Measurements from ENCODE around the gene ZNF585A. TPM values are rescaled to one million over a fixed set of nuclear protein-coding genes. Genes with fewer than 3 reads are reported as not detected.
A peak's percentile ranks its signal among the peaks of the same experiment; 100 is the strongest.

The ZNF585A gene
- total RNA-seq = 7.5 TPM
- 10 to 100 TPM; 35.5 to 53.4 (median 46.6) TPM for polyA plus RNA-seq

DNA sequence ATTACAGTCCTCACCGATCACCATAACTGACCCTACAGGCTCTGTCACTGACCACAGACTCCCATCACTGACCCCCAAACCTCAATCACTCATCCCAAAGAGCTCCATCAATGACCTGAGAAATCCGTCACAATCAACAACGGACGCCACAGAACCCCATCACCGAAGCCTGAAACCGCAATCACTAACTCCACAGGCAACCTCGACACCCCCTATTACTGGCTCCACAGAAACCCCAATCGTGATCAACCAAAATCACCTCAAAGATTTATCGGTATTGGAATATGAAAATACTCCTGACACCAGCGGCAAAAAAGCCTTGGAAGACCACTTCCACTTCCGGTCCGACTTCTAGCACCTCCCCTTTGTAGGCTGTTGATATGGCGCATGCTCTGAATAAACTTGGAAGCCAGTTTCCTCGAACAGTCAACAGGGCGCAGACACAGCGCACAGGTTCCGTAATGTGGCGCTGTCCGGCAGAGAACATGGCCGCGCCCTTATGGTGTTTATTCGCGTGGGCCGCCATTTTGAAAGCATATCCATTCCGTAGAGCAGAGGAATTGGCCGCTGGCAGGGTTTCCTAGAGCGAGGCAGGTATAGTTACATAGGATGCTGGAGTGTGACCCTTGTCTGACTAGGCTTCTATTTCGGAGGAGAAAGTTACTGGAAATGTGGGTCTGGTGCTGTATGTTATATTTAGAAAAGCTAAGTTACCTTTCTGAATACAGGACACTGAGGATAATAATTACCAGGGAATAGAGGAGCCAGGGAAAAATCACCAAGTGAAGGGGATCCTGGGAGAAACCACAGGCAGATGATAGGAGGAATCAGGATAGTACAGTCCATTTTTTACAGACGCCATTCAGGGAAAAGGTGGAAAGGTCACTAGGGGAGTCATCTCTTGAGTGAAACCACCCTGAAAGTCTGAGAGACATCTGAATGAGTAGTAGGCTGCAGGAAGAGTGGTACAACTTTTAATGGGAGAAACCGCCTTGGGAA is at the start of gene ZNF585A:
ZNF585A (minus strand) TSS at position 328 of the 999 bp plus-strand sequence. CDS start 2,785 bp downstream, outside the sequence.
- peak; percentile 99 for ATAC-seq (ENCODE audit: low read depth in 2 of 2)
- peaks cover 24% of the 10 kb centered on the region for H3K36me3 ChIP-seq (ENCODE audit: control insufficient read depth, insufficient read depth, low read length)

DNA sequence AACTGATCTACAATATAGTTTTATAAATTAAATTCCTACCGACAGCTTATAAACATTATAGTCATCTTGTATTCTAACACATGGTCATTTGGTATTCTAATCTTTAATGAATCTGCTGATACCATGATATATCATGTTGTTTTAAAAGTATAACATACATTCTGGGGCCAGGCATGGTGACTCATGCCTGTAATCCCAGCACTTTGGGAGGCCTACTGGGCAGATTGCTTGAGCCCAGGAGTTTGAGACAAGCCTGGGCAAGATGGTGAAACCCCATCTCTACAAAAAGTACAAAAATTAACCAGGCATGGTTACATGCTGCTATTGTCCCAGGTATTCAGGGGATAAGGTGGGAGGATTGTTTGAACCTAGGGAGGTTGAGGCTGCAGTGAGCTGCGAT is 48.6 kb upstream of the ZNF585A start:
- ATAC-seq (ENCODE audit: low read depth in 2 of 2) (no peak), DNase-seq (no peak)
- H3K9me3 Mint-ChIP-seq = peaks cover 2 to 34% (median 14%) of the 10 kb centered on the region in 7 donors
- peaks cover 18 to 41% (median 25%) of the 10 kb centered on the region in 4 donors for H3K4me1 Mint-ChIP-seq
- Histone ChIP-seq H3K36me3 (ENCODE audit: control insufficient read depth, insufficient read depth, low read length) (peaks cover 60% of the 10 kb centered on the region), H3K27ac (ENCODE audit: insufficient read depth, low read length, poor library complexity, severe bottlenecking) (no peak overlapping the region), H3K27me3 (ENCODE audit: control insufficient read depth, insufficient read depth, low read length) (no peaks in the 10 kb centered on the region), H3K4me3 (ENCODE audit: low read depth, low read length) (no peak overlapping the region), H3K4me1 (ENCODE audit: control insufficient read depth, insufficient read depth, low read length, poor library complexity, severe bottlenecking) (peaks cover 15% of the 10 kb centered on the region), H3K9me3 (ENCODE audit: control insufficient read depth in 2 of 2, low read length in 2 of 2) (peaks cover 27 to 50% of the 10 kb centered on the region in 2 experiments)
- no peaks in the 10 kb centered on the region for H3K27me3 Mint-ChIP-seq
- H3K36me3 Mint-ChIP-seq = peaks cover 45% of the 10 kb centered on the region
- peak overlapping the region in 2 of 4 donors; percentile 15 to 91 for H3K4me3 Mint-ChIP-seq
- H3K27ac Mint-ChIP-seq = no peak overlapping the region

More for the DNA sequence above, at the start of gene ZNF585A:
- peaks cover 35 to 38% of the 10 kb centered on the region in 2 experiments for H3K9me3 ChIP-seq (ENCODE audit: control insufficient read depth in 2 of 2, low read length in 2 of 2)
- Mint-ChIP-seq H3K4me3 (peak within 1 kb of the TSS in 1 of 4 donors; percentile 56), H3K4me1 (peaks cover 0 to 17% (median 0%) of the 10 kb centered on the region in 4 donors), H3K27ac (no peak within 1 kb of the TSS), H3K9me3 (peaks cover 0 to 22% (median 18%) of the 10 kb centered on the region in 7 donors), H3K27me3 (no peaks in the 10 kb centered on the region), H3K36me3 (peaks cover 33% of the 10 kb centered on the region)
- peak within 1 kb of the TSS; percentile 81 for H3K27ac ChIP-seq (ENCODE audit: insufficient read depth, low read length, poor library complexity, severe bottlenecking)
- H3K4me1 ChIP-seq (ENCODE audit: control insufficient read depth, insufficient read depth, low read length, poor library complexity, severe bottlenecking) = peaks cover 11% of the 10 kb centered on the region
- no peaks in the 10 kb centered on the region for H3K27me3 ChIP-seq (ENCODE audit: control insufficient read depth, insufficient read depth, low read length)
- peak within 1 kb of the TSS; percentile 98 for H3K4me3 ChIP-seq (ENCODE audit: low read depth, low read length)
- DNase-seq = peak; percentile 83 to 95 (median 90)

- peaks cover 1 to 34% (median 11%) of the 10 kb centered on the region in 7 donors for H3K9me3 Mint-ChIP-seq
- peaks cover 15% of the 10 kb centered on the region for H3K4me1 ChIP-seq (ENCODE audit: control insufficient read depth, insufficient read depth, low read length, poor library complexity, severe bottlenecking)
- H3K27me3 Mint-ChIP-seq = no peaks in the 10 kb centered on the region
- no peak overlapping the region for H3K27ac ChIP-seq (ENCODE audit: insufficient read depth, low read length, poor library complexity, severe bottlenecking)
- peaks cover 22 to 43% of the 10 kb centered on the region in 2 experiments for H3K9me3 ChIP-seq (ENCODE audit: control insufficient read depth in 2 of 2, low read length in 2 of 2)
- DNase-seq (no peak), ATAC-seq (ENCODE audit: low read depth in 2 of 2) (no peak)
- H3K4me3 ChIP-seq (ENCODE audit: low read depth, low read length) = no peak overlapping the region
- peaks cover 39% of the 10 kb centered on the region for H3K36me3 Mint-ChIP-seq
- peaks cover 18 to 39% (median 25%) of the 10 kb centered on the region in 4 donors for H3K4me1 Mint-ChIP-seq
- H3K27me3 ChIP-seq (ENCODE audit: control insufficient read depth, insufficient read depth, low read length) = no peaks in the 10 kb centered on the region
- H3K4me3 Mint-ChIP-seq = peak overlapping the region in 3 of 4 donors; percentile 91 to 96 (median 91)
- no peak overlapping the region for H3K27ac Mint-ChIP-seq
- H3K36me3 ChIP-seq (ENCODE audit: control insufficient read depth, insufficient read depth, low read length) = peaks cover 53% of the 10 kb centered on the region
These were observed 47.9 kb upstream of the ZNF585A start for GRCh38 chr19:37220383-37220782.

- H3K36me3 Mint-ChIP-seq = peaks cover 34% of the 10 kb centered on the region
- peak overlapping the region; percentile 82 for H3K27ac ChIP-seq (ENCODE audit: insufficient read depth, low read length, poor library complexity, severe bottlenecking)
These were observed 46.1 kb upstream of the ZNF585A start for GRCh38 chr19:37218592-37218935.

DNA sequence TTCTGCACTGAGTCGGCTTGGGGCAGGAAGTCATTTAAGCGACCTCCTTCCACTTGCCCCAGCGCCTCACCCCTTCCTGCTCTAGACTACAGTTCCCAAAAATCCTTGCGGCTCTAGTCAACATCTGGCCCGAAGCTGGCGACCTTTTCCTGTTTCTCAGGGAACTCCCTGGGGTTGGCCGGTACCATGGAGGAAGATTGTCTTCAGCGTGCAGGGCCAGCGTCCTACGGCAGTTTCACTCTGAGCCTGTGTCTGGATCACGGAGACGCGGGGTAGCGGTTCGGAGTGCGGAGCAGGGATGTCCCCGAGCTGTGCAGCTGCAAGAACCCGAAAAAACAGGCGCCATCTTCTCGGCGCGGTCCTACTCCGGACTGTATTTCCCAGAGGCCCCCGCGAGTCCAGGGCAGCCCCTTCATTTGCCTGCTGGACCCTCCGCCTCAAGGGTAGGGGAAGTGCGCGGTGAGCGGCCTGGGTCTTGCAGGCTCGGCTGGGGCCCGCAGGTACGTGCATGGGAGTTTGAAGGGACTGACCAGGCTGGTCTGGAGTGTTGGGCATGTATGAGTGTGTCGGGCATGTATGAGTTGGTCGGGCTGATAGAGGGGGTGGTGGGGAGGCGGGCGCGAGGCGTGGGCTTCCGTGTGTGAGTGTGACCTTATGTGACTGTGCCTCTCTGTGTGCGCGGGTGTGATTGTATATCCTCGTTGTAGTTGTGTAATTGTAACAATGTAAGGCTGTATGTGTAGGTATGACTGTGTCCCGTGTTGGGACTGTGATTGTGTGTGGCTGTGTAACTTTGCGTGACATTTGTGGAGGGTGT is 45.5 kb upstream of the ZNF585A start, which contains the start of gene ZNF383:
ZNF383 (plus strand) TSS at position 440 of the 817 bp plus-strand sequence. CDS start 12,240 bp downstream, outside the sequence.
- H3K9me3 ChIP-seq (ENCODE audit: control insufficient read depth in 2 of 2, low read length in 2 of 2) = peaks cover 19 to 25% of the 10 kb centered on the region in 2 experiments
- H3K27ac ChIP-seq (ENCODE audit: insufficient read depth, low read length, poor library complexity, severe bottlenecking) = peak within 1 kb of the TSS; percentile 82

More at GRCh38 chr19:37218592-37218935, 46.1 kb upstream of the ZNF585A start:
- Mint-ChIP-seq H3K4me1 (peaks cover 18 to 39% (median 24%) of the 10 kb centered on the region in 4 donors), H3K9me3 (peaks cover 1 to 31% (median 9%) of the 10 kb centered on the region in 7 donors), H3K27ac (peak overlapping the region; percentile 93 to 98 (median 97)), H3K27me3 (no peaks in the 10 kb centered on the region), H3K4me3 (peak overlapping the region; percentile 91 to 96 (median 94))
- Histone ChIP-seq H3K27me3 (ENCODE audit: control insufficient read depth, insufficient read depth, low read length) (no peaks in the 10 kb centered on the region), H3K36me3 (ENCODE audit: control insufficient read depth, insufficient read depth, low read length) (peaks cover 38% of the 10 kb centered on the region), H3K9me3 (ENCODE audit: control insufficient read depth in 2 of 2, low read length in 2 of 2) (peaks cover 22 to 30% of the 10 kb centered on the region in 2 experiments), H3K4me1 (ENCODE audit: control insufficient read depth, insufficient read depth, low read length, poor library complexity, severe bottlenecking) (peaks cover 15% of the 10 kb centered on the region), H3K4me3 (ENCODE audit: low read depth, low read length) (peak overlapping the region; percentile 95)
- no peak for DNase-seq
- no peak for ATAC-seq (ENCODE audit: low read depth in 2 of 2)

DNA sequence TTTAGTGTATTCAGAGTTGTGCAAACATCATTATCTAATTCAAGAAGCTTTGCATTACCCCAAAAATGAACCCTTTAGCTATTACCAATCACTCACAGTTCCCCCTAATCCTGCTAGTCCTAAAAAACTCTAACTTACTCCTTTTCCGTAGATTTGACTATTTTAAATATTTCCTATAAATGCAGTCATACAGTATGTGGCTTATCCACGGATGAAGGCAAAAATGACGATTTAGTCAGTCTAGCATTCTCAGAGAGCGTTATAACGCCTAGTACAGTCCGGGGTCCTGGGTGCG is 44.9 kb upstream of the ZNF585A start:
- peak overlapping the region; percentile 91 to 96 (median 94) for H3K4me3 Mint-ChIP-seq
- DNase-seq (no peak), ATAC-seq (ENCODE audit: low read depth in 2 of 2) (no peak)
- Histone ChIP-seq H3K36me3 (ENCODE audit: control insufficient read depth, insufficient read depth, low read length) (peaks cover 29% of the 10 kb centered on the region), H3K4me3 (ENCODE audit: low read depth, low read length) (peak overlapping the region; percentile 95), H3K9me3 (ENCODE audit: control insufficient read depth in 2 of 2, low read length in 2 of 2) (peaks cover 14 to 19% of the 10 kb centered on the region in 2 experiments), H3K27ac (ENCODE audit: insufficient read depth, low read length, poor library complexity, severe bottlenecking) (peak overlapping the region; percentile 82), H3K27me3 (ENCODE audit: control insufficient read depth, insufficient read depth, low read length) (no peaks in the 10 kb centered on the region), H3K4me1 (ENCODE audit: control insufficient read depth, insufficient read depth, low read length, poor library complexity, severe bottlenecking) (peaks cover 15% of the 10 kb centered on the region)
- peaks cover 26% of the 10 kb centered on the region for H3K36me3 Mint-ChIP-seq
- H3K27ac Mint-ChIP-seq = peak overlapping the region; percentile 93 to 98 (median 97)
- peaks cover 12 to 39% (median 24%) of the 10 kb centered on the region in 4 donors for H3K4me1 Mint-ChIP-seq
- peaks cover 0 to 23% (median 5%) of the 10 kb centered on the region in 7 donors for H3K9me3 Mint-ChIP-seq
- H3K27me3 Mint-ChIP-seq = no peaks in the 10 kb centered on the region

More for the DNA sequence above, 45.5 kb upstream of the ZNF585A start, which contains the start of gene ZNF383:
- ATAC-seq (ENCODE audit: low read depth in 2 of 2) = peak; percentile 87 to 88
- Mint-ChIP-seq H3K36me3 (peaks cover 32% of the 10 kb centered on the region), H3K27ac (peak within 1 kb of the TSS; percentile 93 to 98 (median 97)), H3K9me3 (peaks cover 1 to 29% (median 9%) of the 10 kb centered on the region in 7 donors), H3K4me1 (peaks cover 17 to 39% (median 24%) of the 10 kb centered on the region in 4 donors), H3K4me3 (peak within 1 kb of the TSS; percentile 91 to 96 (median 94)), H3K27me3 (no peaks in the 10 kb centered on the region)
- H3K36me3 ChIP-seq (ENCODE audit: control insufficient read depth, insufficient read depth, low read length) = peaks cover 35% of the 10 kb centered on the region
- H3K4me3 ChIP-seq (ENCODE audit: low read depth, low read length) = peak within 1 kb of the TSS; percentile 95
- H3K27me3 ChIP-seq (ENCODE audit: control insufficient read depth, insufficient read depth, low read length) = no peaks in the 10 kb centered on the region
- peaks cover 15% of the 10 kb centered on the region for H3K4me1 ChIP-seq (ENCODE audit: control insufficient read depth, insufficient read depth, low read length, poor library complexity, severe bottlenecking)
- peak; percentile 67 to 95 (median 84) for DNase-seq

GRCh38 chr19:37197768-37198167 is 25.3 kb upstream of the ZNF585A start:
- ATAC-seq (ENCODE audit: low read depth in 2 of 2) = no peak
- no peaks in the 10 kb centered on the region for H3K4me1 ChIP-seq (ENCODE audit: control insufficient read depth, insufficient read depth, low read length, poor library complexity, severe bottlenecking)
- no peak overlapping the region for H3K27ac ChIP-seq (ENCODE audit: insufficient read depth, low read length, poor library complexity, severe bottlenecking)
- H3K4me3 ChIP-seq (ENCODE audit: low read depth, low read length) = no peak overlapping the region
- DNase-seq = no peak
- peaks cover 47% of the 10 kb centered on the region for H3K36me3 ChIP-seq (ENCODE audit: control insufficient read depth, insufficient read depth, low read length)
- H3K9me3 ChIP-seq (ENCODE audit: control insufficient read depth in 2 of 2, low read length in 2 of 2) = peaks cover 28 to 70% of the 10 kb centered on the region in 2 experiments
- Mint-ChIP-seq H3K36me3 (peaks cover 59% of the 10 kb centered on the region), H3K27me3 (no peaks in the 10 kb centered on the region), H3K4me3 (no peak overlapping the region), H3K9me3 (peaks cover 0 to 49% (median 24%) of the 10 kb centered on the region in 7 donors), H3K27ac (no peak overlapping the region), H3K4me1 (no peaks in the 10 kb centered on the region)
- no peaks in the 10 kb centered on the region for H3K27me3 ChIP-seq (ENCODE audit: control insufficient read depth, insufficient read depth, low read length)
